Kidney (tissue), 14 donors: ENCODE measurements around the gene RFC2. TPM values are rescaled to one million over a fixed set of nuclear protein-coding genes. Genes with fewer than 3 reads are reported as not detected.

Experiments used
- DNase-seq, 5 donors: peaks; one replicate each; pipeline ENCODE4 v3.0.0-alpha.2; 2013 to 2020
- FAIRE-seq: peaks from 2 replicates; lab custom pipeline; 2012; peaks lifted over from hg19 to GRCh38; lab: Jason Lieb, UNC
- H3K27ac ChIP-seq, 2 donors: one replicate each; pipeline ENCODE4 v1.7.0; 2013; ENCODE audit warnings: low read depth in 2 of 2, low read length in 2 of 2, inconsistent platforms in 1 of 2
- H3K27me3 ChIP-seq: one replicate; pipeline ENCODE4 v1.7.1; 2013; ENCODE audit warnings: low read length, inconsistent platforms; ENCODE audit not compliant: control insufficient read depth, insufficient read depth
- H3K36me3 ChIP-seq, 3 donors: one replicate each; pipeline versions ENCODE4 v1.7.0 to v1.7.1; 2013; ENCODE audit warnings: low read length in 3 of 3, control low read depth in 1 of 3, inconsistent platforms in 1 of 3; ENCODE audit not compliant: insufficient read depth in 3 of 3, control insufficient read depth in 2 of 3
- H3K4me1 ChIP-seq, 3 donors: one replicate each; pipeline versions ENCODE4 v1.7.0 to v1.7.1; 2013; ENCODE audit warnings: low read length in 3 of 3, inconsistent platforms in 1 of 3, low read depth in 1 of 3; ENCODE audit not compliant: control insufficient read depth in 2 of 3, insufficient read depth in 2 of 3
- H3K4me3 ChIP-seq, 3 donors: one replicate each; pipeline versions ENCODE4 v1.7.0 to v1.8.1; 2013; ENCODE audit warnings: low read length in 3 of 3, control low read depth in 1 of 3, inconsistent platforms in 1 of 3
- H3K9ac ChIP-seq, 3 donors: one replicate each; pipeline versions ENCODE4 v1.7.0 to v1.7.1; 2013; ENCODE audit warnings: low read length in 3 of 3, control low read depth in 1 of 3, inconsistent platforms in 1 of 3
- H3K9me3 ChIP-seq, 3 donors: one replicate each; pipeline versions ENCODE4 v1.7.0 to v1.7.1; 2013; ENCODE audit warnings: low read length in 3 of 3, control low read depth in 1 of 3, inconsistent platforms in 1 of 3; ENCODE audit not compliant: control insufficient read depth in 2 of 3, insufficient read depth in 1 of 3
- CTCF ChIP-seq: IDR thresholded peaks from 3 replicates; pipeline ENCODE4 v1.5.1; 2012; ENCODE audit warnings: mild to moderate bottlenecking, moderate library complexity, borderline replicate concordance; ENCODE audit not compliant: insufficient read depth; ENCODE audit errors: extremely low read depth
- intact Hi-C: fragments of 100-400 bp; cut with DNase I; formaldehyde crosslinking; loops from one replicate; pipeline ENCODE4 v1.11.1; 2022
- polyA plus RNA-seq: library from polyadenylated mRNA; stranded (reverse); fragments of 350-450 nt; fragmentation: Illumina TruSeq; extraction: RNeasy Lipid Tissue Mini Kit (QIAGEN cat#74804); gene quantifications from one replicate; pipeline ENCODE4 v1.2.3, GENCODE V29; 2014; ENCODE audit warnings: low read depth, low replicate concordance; ENCODE audit not compliant: insufficient read depth
- total RNA-seq: library from RNA; stranded (reverse); fragmentation: NEBNext Ultra II Directional; extraction: Animal tissue kit (Norgen Biotek cat#: 25700); gene quantifications from one replicate; pipeline ENCODE4 v1.2.1, GENCODE V29; 2021
- donor health status: control.
- donor health status: control.
- donor health status: control.
- donor health status: control.
- donor health status: control.
- donor health status: DM: yes; HTN: yes; CAD: no.
- donor health status: Normal renal cell carcinoma (clear cell type).

The RFC2 gene
- total and polyA plus RNA-seq, 2 donors from 2014 or later = 16.2 to 21.1 TPM

- H3K27ac ChIP-seq = no peak overlapping the region
- peaks cover 2 to 5% (median 5%) of the 10 kb centered on the region in 3 donors for H3K36me3 ChIP-seq
- H3K4me3 ChIP-seq = no peak overlapping the region
- H3K4me1 ChIP-seq = no peaks in the 10 kb centered on the region
- FAIRE-seq (no peak), DNase-seq (no peak)
- no peak overlapping the region for H3K9ac ChIP-seq
- no peaks in the 10 kb centered on the region for H3K27me3 ChIP-seq
- no peak for TF ChIP-seq CTCF
- H3K9me3 ChIP-seq = no peaks in the 10 kb centered on the region
- intact Hi-C loops = no loop called here
These were observed 23.6 kb downstream of the RFC2 start for GRCh38 chr7:74230446-74231231.

- Histone ChIP-seq H3K9me3 (no peaks in the 10 kb centered on the region), H3K9ac (no peak overlapping the region), H3K4me1 (no peaks in the 10 kb centered on the region), H3K27me3 (no peaks in the 10 kb centered on the region), H3K4me3 (no peak overlapping the region), H3K27ac (no peak overlapping the region), H3K36me3 (peaks cover 0 to 2% (median under 1%) of the 10 kb centered on the region in 3 donors)
- no peak for DNase-seq
- no peak for FAIRE-seq
- intact Hi-C loops = no loop called here
- no peak for TF ChIP-seq CTCF
These were observed 25.0 kb downstream of the RFC2 start for GRCh38 chr7:74228951-74229900.

- Histone ChIP-seq H3K9me3 (no peaks in the 10 kb centered on the region), H3K27ac (no peak overlapping the region), H3K4me3 (no peak overlapping the region), H3K4me1 (no peaks in the 10 kb centered on the region), H3K27me3 (no peaks in the 10 kb centered on the region), H3K9ac (no peak overlapping the region), H3K36me3 (peaks cover 0 to 2% (median 0%) of the 10 kb centered on the region in 3 donors)
- FAIRE-seq (no peak), DNase-seq (no peak)
- intact Hi-C loops = no loop called here
- TF ChIP-seq CTCF = no peak
These were observed 27.6 kb downstream of the RFC2 start for GRCh38 chr7:74226633-74227032.
